PC-3 (cell line): ENCODE measurements around the gene KCNQ4. TPM values are rescaled to one million over a fixed set of nuclear protein-coding genes. Genes with fewer than 3 reads are reported as not detected.
A peak's percentile ranks its signal among the peaks of the same experiment; 100 is the strongest.

ENCODE experiments used
- ATAC-seq: fragments of 200-7000 bp; cut with Tn5 transposase; 2 replicates; pipeline ENCODE4 v1.9.1; 2020; ENCODE audit warnings: mild to moderate bottlenecking, moderate library complexity
- BruUV-seq: library from RNA; stranded (reverse); fragments of 400-500 nt; replicated peaks from 2 replicates; lab custom pipeline; 2021; lab: Mats Ljungman, UMichigan
- CTCF ChIA-PET: fragments of 300-600 bp; sonication (Branson Sonifier 250); formaldehyde crosslinking; loops from one replicate; lab custom pipeline; 2022; ENCODE audit warnings: antibody characterized with exemption; lab: Charles Lee
- POLR2A ChIA-PET: fragments of 300-600 bp; sonication (Branson Sonifier 250); formaldehyde crosslinking; loops from one replicate; lab custom pipeline; 2022; ENCODE audit warnings: antibody characterized with exemption; ENCODE audit not compliant: unreplicated experiment; lab: Charles Lee
- DNase-seq: peaks from one replicate; pipeline ENCODE4 v3.0.0-alpha.2; 2015
- H2AFZ ChIP-seq: fragments of 300-600 bp; sonication (generic); 2 replicates; pipeline ENCODE4 v1.6.0; 2016; ENCODE audit warnings: antibody characterized with exemption, low read length
- H3F3A ChIP-seq: fragments of 300-600 bp; sonication (generic); one replicate; pipeline ENCODE4 v1.6.0; 2017; ENCODE audit warnings: antibody characterized with exemption, low read length, control low read depth, mild to moderate bottlenecking; ENCODE audit not compliant: unreplicated experiment
- H3K27ac ChIP-seq: fragments of 300-600 bp; sonication (generic); 2 replicates; pipeline ENCODE4 v1.5.1; 2016; ENCODE audit warnings: mild to moderate bottlenecking, low read length
- H3K27me3 ChIP-seq: fragments of 300-600 bp; sonication (generic); 2 replicates; pipeline ENCODE4 v1.6.1; 2016; ENCODE audit warnings: low read length, mixed read lengths
- H3K36me3 ChIP-seq: fragments of 300-600 bp; sonication (generic); 2 replicates; pipeline ENCODE4 v1.6.1; 2016; ENCODE audit warnings: low read depth, mixed run types, low read length, mixed read lengths
- H3K4me1 ChIP-seq: fragments of 300-600 bp; sonication (generic); 2 replicates; pipeline ENCODE4 v1.5.1; 2016; ENCODE audit warnings: low read length; ENCODE audit not compliant: insufficient read depth
- H3K4me2 ChIP-seq: fragments of 300-600 bp; sonication (generic); 2 replicates; pipeline ENCODE4 v1.6.0; 2016; ENCODE audit warnings: low read length
- H3K4me3 ChIP-seq: fragments of 300-600 bp; sonication (generic); 2 replicates; pipeline ENCODE4 v1.5.1; 2016; ENCODE audit warnings: mild to moderate bottlenecking, low read length, mixed read lengths
- H3K79me2 ChIP-seq: fragments of 300-600 bp; sonication (generic); 2 replicates; pipeline ENCODE4 v1.6.1; 2017; ENCODE audit warnings: low read length, mixed read lengths
- H3K9ac ChIP-seq: fragments of 300-600 bp; sonication (generic); 2 replicates; pipeline ENCODE4 v1.6.0; 2016; ENCODE audit warnings: mild to moderate bottlenecking, low read length
- H3K9me2 ChIP-seq: fragments of 300-600 bp; sonication (generic); replicated peaks from 2 replicates; pipeline ENCODE4 v1.6.1; 2016; ENCODE audit warnings: mixed run types, low read length, mixed read lengths
- H3K9me3 ChIP-seq: fragments of 300-600 bp; sonication (generic); 2 replicates; pipeline ENCODE4 v1.6.1; 2016; ENCODE audit warnings: low read length, mixed read lengths
- H4K20me1 ChIP-seq: fragments of 300-600 bp; sonication (generic); 2 replicates; pipeline ENCODE4 v1.6.1; 2016; ENCODE audit warnings: low read length, mixed read lengths
- CTCF ChIP-seq: fragments of 300-600 bp; sonication (generic); conservative IDR thresholded peaks from 2 replicates; pipeline ENCODE4 v1.5.1; 2017; ENCODE audit warnings: antibody characterized with exemption, low read depth, mild to moderate bottlenecking, low read length
- EZH2 ChIP-seq: fragments of 300-600 bp; sonication (generic); IDR thresholded peaks from one replicate; pipeline ENCODE4 v1.6.1; 2017; ENCODE audit warnings: antibody characterized with exemption, mild to moderate bottlenecking, low read length; ENCODE audit not compliant: unreplicated experiment
- EZH2phosphoT487 ChIP-seq: fragments of 300-600 bp; sonication (generic); IDR thresholded peaks from 2 replicates; pipeline ENCODE4 v1.6.1; 2018; ENCODE audit warnings: mild to moderate bottlenecking, antibody characterized with exemption, low read length, borderline replicate concordance
- intact Hi-C: fragments of 100-400 bp; cut with micrococcal nuclease; formaldehyde crosslinking; loops from 2 replicates; pipeline ENCODE4 v1.9.0; 2023
- total RNA-seq: library from RNA; depleted of rRNA; stranded (reverse); fragments of >200 nt; gene quantifications from 2 replicates; pipeline ENCODE4 v1.2.3, GENCODE V29; 2014

Gene KCNQ4
- total RNA-seq, 1 experiment from 2014 or later, result 2.5 TPM

GRCh38 chr1:40861224-40862003, 77.8 kb downstream of the KCNQ4 start:
- H2AFZ ChIP-seq, result peak overlapping the region; percentile 93; the same call in 1 of the 2 replicates
- BruUV-seq, result no TSS peak

GRCh38 chr1:40862008-40862863, 78.6 kb downstream of the KCNQ4 start, which contains the start of gene CITED4:
TSS of gene CITED4 (minus strand) at chr1:40862363. CDS start at chr1:40862127, 236 bp downstream.
- Histone ChIP-seq H3K9me3 (no peaks in the 10 kb centered on the region), H3K27ac (no peak within 1 kb of the TSS), H3K79me2 (no peaks in the 10 kb centered on the region), H3F3A (no peaks in the 10 kb centered on the region), H3K27me3 (no peaks in the 10 kb centered on the region), H3K9ac (peak within 1 kb of the TSS; percentile 48; the same call in 1 of the 2 replicates), H3K4me1 (peaks cover 7% of the 10 kb centered on the region), H3K4me2 (peak within 1 kb of the TSS; percentile 88), H3K4me3 (peak within 1 kb of the TSS; percentile 73), H2AFZ (peak within 1 kb of the TSS; percentile 93), H4K20me1 (no peaks in the 10 kb centered on the region), H3K9me2 (no peaks in the 10 kb centered on the region), H3K36me3 (no peaks in the 10 kb centered on the region)
- ATAC-seq (peak; percentile 95), DNase-seq (peak; percentile 96)
- ChIA-PET POLR2A (interaction anchor here (1.3 kb wide), 1 partner anchor 9 kb away, joined by 6 read pairs; no protein-coding TSS in a partner anchor), CTCF (interaction anchor here (0.7 to 1.9 kb wide), 6 partner anchors 13 to 141 kb away, joined by 4 to 12 read pairs (median 6); no protein-coding TSS in a partner anchor)
- intact Hi-C loops, result loop anchor here (1.0 kb wide), 2 partner anchors 35 to 90 kb away; no protein-coding TSS in a partner anchor
- TF ChIP-seq EZH2phosphoT487, result no peak
- TF ChIP-seq CTCF, result peak; percentile 43; the same call in 1 of the 2 replicates
- no peak for TF ChIP-seq EZH2
- BruUV-seq, result no TSS peak

More at GRCh38 chr1:40861224-40862003, 77.8 kb downstream of the KCNQ4 start:
- Histone ChIP-seq H4K20me1 (no peaks in the 10 kb centered on the region), H3K79me2 (no peaks in the 10 kb centered on the region), H3F3A (no peaks in the 10 kb centered on the region), H3K9ac (peak overlapping the region; percentile 48; the same call in 1 of the 2 replicates), H3K4me1 (peaks cover 7% of the 10 kb centered on the region), H3K27me3 (no peaks in the 10 kb centered on the region), H3K4me3 (peak overlapping the region; percentile 73), H3K27ac (no peak overlapping the region), H3K36me3 (no peaks in the 10 kb centered on the region), H3K4me2 (peak overlapping the region; percentile 88), H3K9me2 (no peaks in the 10 kb centered on the region), H3K9me3 (no peaks in the 10 kb centered on the region)
- intact Hi-C loops, result loop anchor here (1.0 kb wide), 2 partner anchors 36 to 91 kb away; no protein-coding TSS in a partner anchor
- CTCF ChIA-PET, result interaction anchor here (0.7 to 1.9 kb wide), 5 partner anchors 13 to 142 kb away, joined by 4 to 12 read pairs (median 5); no protein-coding TSS in a partner anchor
- ATAC-seq, result 0 out of 2 replicates have a peak, but pooled peaks have one; percentile 1
- TF ChIP-seq EZH2phosphoT487 (no peak), EZH2 (no peak), CTCF (no peak)
- DNase-seq, result no peak
- POLR2A ChIA-PET, result interaction anchor here (1.3 kb wide), 1 partner anchor 8 kb away, joined by 6 read pairs; no protein-coding TSS in a partner anchor
